Natural killer cell (primary cell): ENCODE data around the gene POLR2I. TPM values are rescaled to one million over a fixed set of nuclear protein-coding genes. Genes with fewer than 3 reads are reported as not detected.
"Not testable (repeated sequence)": the region's sequence is repeated elsewhere in the genome, so short reads cannot be mapped to it uniquely, and the experiment has no call there.

Experiments used
- ATAC-seq, 3 donors: fragments of 150-1000 bp in 2 of 3; fragments of 200-7000 bp in 1 of 3; cut with Tn5 transposase; 1 replicate in 1 of 3; 2 replicates in 2 of 3; pipeline ENCODE4 v1.10.0; 2021; ENCODE audit warnings: mild to moderate bottlenecking in 2 of 3, moderate library complexity in 2 of 3
- DNase-seq, 2 donors: peaks; one replicate each; pipeline versions ENCODE4 v3.0.0 to v3.0.0-alpha.2; 2013 to 2021; ENCODE audit warnings: mixed read lengths in 1 of 2
- H3K27ac ChIP-seq: one replicate; pipeline ENCODE4 v1.5.1; 2013; ENCODE audit warnings: mild to moderate bottlenecking, low read length
- H3K27me3 ChIP-seq: one replicate; pipeline ENCODE4 v1.6.1; 2013; ENCODE audit warnings: low read length; ENCODE audit not compliant: control insufficient read depth, insufficient read depth
- H3K36me3 ChIP-seq: one replicate; pipeline ENCODE4 v1.6.1; 2013; ENCODE audit warnings: low read length; ENCODE audit not compliant: control insufficient read depth, insufficient read depth
- H3K4me1 ChIP-seq: one replicate; pipeline ENCODE4 v1.6.1; 2013; ENCODE audit warnings: low read length; ENCODE audit not compliant: control insufficient read depth, insufficient read depth
- H3K4me3 ChIP-seq: one replicate; pipeline ENCODE4 v1.5.1; 2013; ENCODE audit warnings: low read length
- H3K9me3 ChIP-seq: one replicate; pipeline ENCODE4 v1.6.1; 2013; ENCODE audit warnings: low read length; ENCODE audit not compliant: control insufficient read depth, insufficient read depth
- H3K27ac Mint-ChIP-seq, 2 donors: one replicate each; pipeline ENCODE4 v1.8.0; 2022; ENCODE audit warnings: mild to moderate bottlenecking in 2 of 2, mixed read lengths in 2 of 2, moderate library complexity in 1 of 2
- H3K27me3 Mint-ChIP-seq, 2 donors: one replicate each; pipeline ENCODE4 v1.8.0; 2022; ENCODE audit warnings: low read depth in 2 of 2, mixed read lengths in 2 of 2
- H3K36me3 Mint-ChIP-seq: one replicate; pipeline ENCODE4 v1.8.0; 2022; ENCODE audit warnings: mixed read lengths
- H3K4me1 Mint-ChIP-seq, 2 donors: one replicate each; pipeline ENCODE4 v1.8.0; 2022; ENCODE audit warnings: mixed read lengths in 2 of 2
- H3K4me3 Mint-ChIP-seq: one replicate; pipeline ENCODE4 v1.8.0; 2022; ENCODE audit warnings: mild to moderate bottlenecking, moderate library complexity, mixed read lengths
- H3K9me3 Mint-ChIP-seq, 2 donors: one replicate each; pipeline ENCODE4 v1.8.0; 2022; ENCODE audit warnings: mixed read lengths in 2 of 2
- WGBS: methylation state at CpG from one replicate; pipeline ENCODE4 v1.1.7; 2013; ENCODE audit warnings: missing lambda C conversion rate; ENCODE audit not compliant: insufficient coverage; 5-methylcytosine and 5-hydroxymethylcytosine counted together
- intact Hi-C: fragments of 100-400 bp; cut with micrococcal nuclease; formaldehyde crosslinking; loops from one replicate; pipeline ENCODE4 v1.14.2; 2022
- total RNA-seq, 4 donors: library from RNA; stranded (reverse); fragments of 120-200 nt in 1 of 4; gene quantifications; one replicate each; pipeline versions ENCODE4 v1.2.3 to v1.2.4, GENCODE V29; 2013 to 2022
- TF ChIP-seq, protein P1 (sequence below): fragments of 200-600 bp; IDR thresholded peaks from one replicate; pipeline ENCODE4 v1.8.0; 2022; ENCODE audit warnings: antibody characterized with exemption

The POLR2I gene
- total RNA-seq, 3 donors from 2014 or later (not counting 1 experiment from before 2014, with no cell fraction given), result 26.6 to 33.4 (median 31.8) TPM

DNA sequence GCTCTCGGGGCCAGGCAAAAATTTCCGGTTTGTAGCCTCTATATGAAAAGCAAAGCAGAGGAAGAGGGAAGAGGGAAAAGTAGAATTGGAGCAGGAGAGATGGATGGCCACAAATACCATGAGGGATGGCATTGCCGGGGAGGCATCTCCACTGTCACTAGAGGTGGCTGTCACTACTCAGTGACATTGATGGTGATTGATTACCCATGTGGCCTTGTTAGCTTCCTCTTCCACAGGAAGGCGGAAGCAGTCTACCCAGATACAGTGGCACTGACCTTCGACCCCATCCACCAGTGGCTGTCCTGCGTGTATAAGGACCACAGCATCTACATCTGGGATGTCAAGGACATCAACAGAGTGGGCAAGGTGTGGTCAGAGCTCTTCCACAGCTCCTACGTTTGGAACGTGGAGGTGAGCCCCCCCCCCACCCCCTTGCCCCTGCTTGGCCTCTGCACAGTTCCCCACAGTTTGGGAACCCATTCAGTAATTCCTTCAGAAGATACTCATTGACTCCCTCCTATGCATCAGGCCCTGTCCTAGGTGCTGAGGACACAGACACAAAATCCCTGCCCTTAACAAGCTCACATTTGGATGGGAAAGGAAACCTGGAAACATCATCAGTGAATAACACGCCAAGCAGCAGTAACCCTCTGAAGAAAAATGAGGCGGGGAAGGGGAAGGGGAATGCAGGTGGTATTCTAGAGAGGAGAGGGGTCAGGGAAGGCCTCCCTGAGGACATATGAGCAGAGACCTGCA lies 41.4 kb downstream of the POLR2I start:
- Mint-ChIP-seq H3K4me3 (no peak overlapping the region), H3K27me3 (no peaks in the 10 kb centered on the region), H3K9me3 (no peaks in the 10 kb centered on the region), H3K27ac (no peak overlapping the region), H3K4me1 (no peaks in the 10 kb centered on the region), H3K36me3 (no peaks in the 10 kb centered on the region)
- Histone ChIP-seq H3K36me3 (no peaks in the 10 kb centered on the region), H3K4me3 (no peak overlapping the region), H3K27me3 (no peaks in the 10 kb centered on the region), H3K9me3 (no peaks in the 10 kb centered on the region), H3K4me1 (no peaks in the 10 kb centered on the region), H3K27ac (no peak overlapping the region)
- no peak for DNase-seq
- no peak for ATAC-seq
- TF ChIP-seq, protein P1, sequence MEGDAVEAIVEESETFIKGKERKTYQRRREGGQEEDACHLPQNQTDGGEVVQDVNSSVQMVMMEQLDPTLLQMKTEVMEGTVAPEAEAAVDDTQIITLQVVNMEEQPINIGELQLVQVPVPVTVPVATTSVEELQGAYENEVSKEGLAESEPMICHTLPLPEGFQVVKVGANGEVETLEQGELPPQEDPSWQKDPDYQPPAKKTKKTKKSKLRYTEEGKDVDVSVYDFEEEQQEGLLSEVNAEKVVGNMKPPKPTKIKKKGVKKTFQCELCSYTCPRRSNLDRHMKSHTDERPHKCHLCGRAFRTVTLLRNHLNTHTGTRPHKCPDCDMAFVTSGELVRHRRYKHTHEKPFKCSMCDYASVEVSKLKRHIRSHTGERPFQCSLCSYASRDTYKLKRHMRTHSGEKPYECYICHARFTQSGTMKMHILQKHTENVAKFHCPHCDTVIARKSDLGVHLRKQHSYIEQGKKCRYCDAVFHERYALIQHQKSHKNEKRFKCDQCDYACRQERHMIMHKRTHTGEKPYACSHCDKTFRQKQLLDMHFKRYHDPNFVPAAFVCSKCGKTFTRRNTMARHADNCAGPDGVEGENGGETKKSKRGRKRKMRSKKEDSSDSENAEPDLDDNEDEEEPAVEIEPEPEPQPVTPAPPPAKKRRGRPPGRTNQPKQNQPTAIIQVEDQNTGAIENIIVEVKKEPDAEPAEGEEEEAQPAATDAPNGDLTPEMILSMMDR, result no peak
- WGBS, result 95% methylated on average over 10 of the region's 10 CpGs
- intact Hi-C loops, result no loop called here

DNA sequence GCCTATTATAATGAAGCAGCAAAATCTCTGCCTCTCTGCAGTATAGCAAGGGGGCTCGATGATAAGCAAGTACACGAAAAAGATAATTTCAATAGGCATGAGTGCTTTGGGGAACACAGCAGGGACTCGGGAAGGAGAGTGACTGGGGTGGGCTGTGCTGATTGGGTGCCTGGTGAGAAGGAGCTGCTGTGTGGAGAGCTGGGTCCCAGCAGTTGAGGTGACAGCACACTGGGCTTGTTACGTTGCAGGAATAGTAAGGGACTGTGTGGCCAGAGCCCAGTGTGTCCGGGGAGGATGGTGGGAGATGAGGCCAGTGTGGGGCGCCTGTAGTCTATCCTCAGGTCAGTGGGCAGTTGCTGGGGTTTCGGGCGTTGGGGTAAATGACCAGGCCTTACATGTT lies 42.6 kb downstream of the POLR2I start:
- Histone ChIP-seq H3K27ac (no peak overlapping the region), H3K4me1 (no peaks in the 10 kb centered on the region), H3K27me3 (no peaks in the 10 kb centered on the region), H3K9me3 (no peaks in the 10 kb centered on the region), H3K4me3 (no peak overlapping the region), H3K36me3 (no peaks in the 10 kb centered on the region)
- WGBS, result 98% methylated on average over 8 of the region's 8 CpGs
- H3K4me3 Mint-ChIP-seq, result no peak overlapping the region
- H3K4me1 Mint-ChIP-seq, result no peaks in the 10 kb centered on the region
- H3K9me3 Mint-ChIP-seq, result no peaks in the 10 kb centered on the region
- H3K27ac Mint-ChIP-seq, result peak overlapping the region in 1 of 2 donors; percentile 26
- H3K36me3 Mint-ChIP-seq, result no peaks in the 10 kb centered on the region
- ATAC-seq, result no peak
- intact Hi-C loops, result no loop called here
- no peak for DNase-seq
- no peaks in the 10 kb centered on the region for H3K27me3 Mint-ChIP-seq
- TF ChIP-seq, protein P1, result no peak

DNA sequence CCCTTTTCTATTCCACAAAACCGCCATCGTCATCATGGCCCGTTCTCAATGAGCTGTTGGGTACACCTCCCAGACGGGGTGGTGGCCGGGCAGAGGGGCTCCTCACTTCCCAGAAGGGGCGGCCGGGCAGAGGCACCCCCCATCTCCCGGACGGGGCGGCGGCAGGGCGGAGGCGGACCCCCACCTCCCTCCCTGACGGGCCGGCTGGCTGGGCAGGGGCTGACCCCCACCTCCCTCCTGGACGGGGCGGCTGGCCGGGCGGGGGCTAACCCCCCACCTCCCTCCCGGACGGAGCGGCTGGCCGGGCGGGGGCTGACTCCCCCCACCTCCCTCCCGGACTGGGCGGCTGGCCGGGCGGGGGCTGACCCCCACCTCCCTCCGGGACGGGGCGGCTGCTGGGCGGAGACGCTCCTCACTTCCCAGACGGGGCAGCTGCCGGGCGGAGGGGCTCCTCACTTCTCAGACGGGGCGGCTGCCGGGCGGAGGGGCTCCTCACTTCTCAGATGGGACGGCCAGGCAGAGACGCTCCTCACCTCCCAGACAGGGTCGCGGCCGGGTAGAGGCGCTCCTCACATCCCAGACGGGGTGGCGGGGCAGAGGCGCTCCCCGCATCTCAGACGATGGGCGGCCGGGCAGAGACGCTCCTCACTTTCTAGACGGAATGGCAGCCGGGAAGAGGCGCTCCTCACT lies 45.7 kb downstream of the POLR2I start:
- not testable (repeated sequence) for H3K36me3 ChIP-seq

DNA sequence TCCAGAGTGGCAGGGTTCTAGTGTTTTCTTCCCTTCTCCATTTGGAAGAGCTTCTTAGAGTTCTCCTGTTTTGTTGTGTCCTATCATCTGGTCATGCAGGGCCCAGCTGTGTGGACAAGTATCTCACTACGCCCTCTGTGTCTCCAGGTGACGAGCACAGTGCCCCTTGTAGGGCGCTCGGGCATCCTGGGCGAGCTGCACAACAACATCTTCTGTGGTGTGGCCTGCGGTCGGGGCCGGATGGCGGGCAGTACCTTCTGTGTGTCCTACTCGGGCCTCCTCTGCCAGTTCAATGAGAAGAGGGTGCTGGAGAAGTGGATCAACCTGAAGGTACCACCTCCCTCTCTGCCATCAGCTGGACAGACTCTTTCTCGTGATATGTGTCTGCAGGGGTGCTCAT lies 47.0 kb downstream of the POLR2I start:
- H3K27me3 Mint-ChIP-seq, result no peaks in the 10 kb centered on the region
- no peaks in the 10 kb centered on the region for H3K36me3 Mint-ChIP-seq
- no peaks in the 10 kb centered on the region for H3K4me1 ChIP-seq
- no peaks in the 10 kb centered on the region for H3K36me3 ChIP-seq
- intact Hi-C loops, result no loop called here
- no peaks in the 10 kb centered on the region for H3K27me3 ChIP-seq
- no peak overlapping the region for H3K27ac ChIP-seq
- no peaks in the 10 kb centered on the region for H3K9me3 ChIP-seq
- H3K27ac Mint-ChIP-seq, result no peak overlapping the region
- no peak overlapping the region for H3K4me3 ChIP-seq
- ATAC-seq (no peak), DNase-seq (no peak)
- H3K9me3 Mint-ChIP-seq, result no peaks in the 10 kb centered on the region
- TF ChIP-seq, protein P1, result no peak
- WGBS, result over 99% methylated on average over 9 of the region's 11 CpGs
- no peaks in the 10 kb centered on the region for H3K4me1 Mint-ChIP-seq
- H3K4me3 Mint-ChIP-seq, result no peak overlapping the region

More for the DNA sequence above, 45.7 kb downstream of the POLR2I start:
- H3K9me3 Mint-ChIP-seq, H3K27me3 ChIP-seq, ATAC-seq, H3K4me3 ChIP-seq, H3K36me3 Mint-ChIP-seq, H3K9me3 ChIP-seq, H3K27ac ChIP-seq, H3K27me3 Mint-ChIP-seq, intact Hi-C loops, H3K4me3 Mint-ChIP-seq, H3K4me1 ChIP-seq, H3K4me1 Mint-ChIP-seq, DNase-seq, H3K27ac Mint-ChIP-seq: not testable (repeated sequence)
- WGBS, result 95% methylated on average over 38 of the region's 57 CpGs
